Stimulated activated CD8-positive, alpha-beta memory T cell treated with anti-CD3 and anti-CD28 coated beads, Interleukin-4, amount 100 ng/mL, for 48 hours (primary cell): ENCODE results near the gene RGS6.
A peak's percentile ranks its signal among the peaks of the same experiment; 100 is the strongest.
"Not testable (repeated sequence)": the region's sequence is repeated elsewhere in the genome, so short reads cannot be mapped to it uniquely, and the experiment has no call there.

Source experiments
- DNase-seq: peaks from one replicate; pipeline ENCODE4 v3.0.0-alpha.2; 2020

Gene RGS6

GRCh38 chr14:71932229-71932981 lies at the start of gene RGS6:
TSS of gene RGS6 (plus strand) at chr14:71932429.
- peak; percentile 48 for DNase-seq

GRCh38 chr14:71883094-71883493 lies 49.1 kb upstream of the RGS6 start:
- no peak for DNase-seq

- no peak for DNase-seq
Measured at GRCh38 chr14:71885301-71885700, 46.9 kb upstream of the RGS6 start.

GRCh38 chr14:71887802-71888201 lies 44.4 kb upstream of the RGS6 start:
- not testable (repeated sequence) for DNase-seq

GRCh38 chr14:71890541-71890940 lies 41.7 kb upstream of the RGS6 start:
- no peak for DNase-seq

- DNase-seq: no peak
Measured at GRCh38 chr14:71891185-71891584, 41.0 kb upstream of the RGS6 start.

- DNase-seq: no peak
Measured at GRCh38 chr14:71891970-71892369, 40.3 kb upstream of the RGS6 start.

GRCh38 chr14:71905031-71905430 lies 27.2 kb upstream of the RGS6 start:
- no peak for DNase-seq

- DNase-seq: no peak
Measured at GRCh38 chr14:71905860-71906259, 26.4 kb upstream of the RGS6 start.

- DNase-seq: no peak
Measured at GRCh38 chr14:71907793-71908515, 24.3 kb upstream of the RGS6 start.

GRCh38 chr14:71911669-71912068 lies 20.6 kb upstream of the RGS6 start:
- no peak for DNase-seq

GRCh38 chr14:71913342-71913741 lies 18.9 kb upstream of the RGS6 start:
- no peak for DNase-seq

- no peak for DNase-seq
Measured at GRCh38 chr14:71918955-71919354, 13.3 kb upstream of the RGS6 start.

GRCh38 chr14:71923513-71923912 lies 8.7 kb upstream of the RGS6 start:
- DNase-seq: no peak

- peak; percentile 31 for DNase-seq
Measured at GRCh38 chr14:71931492-71932228, 569 bp upstream of the RGS6 start.

- peak; percentile 32 for DNase-seq
Measured at GRCh38 chr14:71933001-71933587, 865 bp downstream of the RGS6 start.

GRCh38 chr14:71938273-71938672 lies 6.0 kb downstream of the RGS6 start:
- DNase-seq: not testable (repeated sequence)

- not testable (repeated sequence) for DNase-seq
Measured at GRCh38 chr14:71939344-71939743, 7.1 kb downstream of the RGS6 start.

GRCh38 chr14:71940500-71940899 lies 8.3 kb downstream of the RGS6 start:
- not testable (repeated sequence) for DNase-seq

- DNase-seq: not testable (repeated sequence)
Measured at GRCh38 chr14:71941616-71942015, 9.4 kb downstream of the RGS6 start.

GRCh38 chr14:71942904-71943694 lies 10.9 kb downstream of the RGS6 start:
- no peak for DNase-seq

GRCh38 chr14:71943695-71944018 lies 11.4 kb downstream of the RGS6 start:
- DNase-seq: no peak
